Smooth muscle cell of the umbilical artery (primary cell): ENCODE measurements around the gene DNASE1L3. TPM values are rescaled to one million over a fixed set of nuclear protein-coding genes. Genes with fewer than 3 reads are reported as not detected.

Experiments used
- total RNA-seq: library from RNA; depleted of rRNA; stranded (reverse); fragments of >200 nt; gene quantifications from 2 replicates; pipeline ENCODE4 v1.2.3, GENCODE V29; 2014

Gene DNASE1L3, protein sequence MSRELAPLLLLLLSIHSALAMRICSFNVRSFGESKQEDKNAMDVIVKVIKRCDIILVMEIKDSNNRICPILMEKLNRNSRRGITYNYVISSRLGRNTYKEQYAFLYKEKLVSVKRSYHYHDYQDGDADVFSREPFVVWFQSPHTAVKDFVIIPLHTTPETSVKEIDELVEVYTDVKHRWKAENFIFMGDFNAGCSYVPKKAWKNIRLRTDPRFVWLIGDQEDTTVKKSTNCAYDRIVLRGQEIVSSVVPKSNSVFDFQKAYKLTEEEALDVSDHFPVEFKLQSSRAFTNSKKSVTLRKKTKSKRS
- total RNA-seq = not detected in 2 replicates

DNA sequence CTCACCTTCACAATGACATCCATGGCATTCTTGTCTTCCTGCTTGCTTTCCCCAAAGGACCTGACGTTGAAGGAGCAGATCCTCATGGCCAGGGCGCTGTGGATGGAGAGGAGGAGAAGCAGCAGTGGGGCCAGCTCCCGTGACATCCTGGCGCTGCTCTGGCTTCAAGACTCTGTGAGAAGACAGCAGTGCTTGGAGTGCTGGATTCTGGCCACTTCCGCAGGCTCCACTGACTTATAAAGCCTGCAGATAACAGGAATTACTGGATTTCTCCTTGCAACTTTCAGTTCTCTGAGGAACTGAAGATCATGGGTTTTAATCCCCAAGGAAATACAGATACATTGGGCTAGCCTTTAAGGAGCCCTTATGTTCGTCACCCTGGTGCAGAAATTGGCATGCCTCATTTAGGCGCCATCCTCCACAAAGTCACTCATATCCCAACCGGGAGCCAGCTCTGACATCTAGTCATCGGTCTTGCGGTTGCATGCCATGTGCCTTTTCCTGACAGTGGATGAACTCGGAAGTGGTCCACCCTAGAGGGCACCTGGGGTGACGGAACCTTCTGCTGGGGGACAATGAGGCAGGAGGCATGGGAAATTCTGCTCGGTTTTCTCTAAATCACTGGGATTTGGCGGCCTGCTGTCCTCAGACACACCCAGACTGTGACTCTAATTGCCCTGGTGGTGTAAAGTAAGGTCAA, at the start of gene DNASE1L3:
Gene DNASE1L3, minus strand, starts transcription at position 212 of the 700 bp plus-strand sequence. Its CDS starts 66 bp downstream, at position 146.

DNA sequence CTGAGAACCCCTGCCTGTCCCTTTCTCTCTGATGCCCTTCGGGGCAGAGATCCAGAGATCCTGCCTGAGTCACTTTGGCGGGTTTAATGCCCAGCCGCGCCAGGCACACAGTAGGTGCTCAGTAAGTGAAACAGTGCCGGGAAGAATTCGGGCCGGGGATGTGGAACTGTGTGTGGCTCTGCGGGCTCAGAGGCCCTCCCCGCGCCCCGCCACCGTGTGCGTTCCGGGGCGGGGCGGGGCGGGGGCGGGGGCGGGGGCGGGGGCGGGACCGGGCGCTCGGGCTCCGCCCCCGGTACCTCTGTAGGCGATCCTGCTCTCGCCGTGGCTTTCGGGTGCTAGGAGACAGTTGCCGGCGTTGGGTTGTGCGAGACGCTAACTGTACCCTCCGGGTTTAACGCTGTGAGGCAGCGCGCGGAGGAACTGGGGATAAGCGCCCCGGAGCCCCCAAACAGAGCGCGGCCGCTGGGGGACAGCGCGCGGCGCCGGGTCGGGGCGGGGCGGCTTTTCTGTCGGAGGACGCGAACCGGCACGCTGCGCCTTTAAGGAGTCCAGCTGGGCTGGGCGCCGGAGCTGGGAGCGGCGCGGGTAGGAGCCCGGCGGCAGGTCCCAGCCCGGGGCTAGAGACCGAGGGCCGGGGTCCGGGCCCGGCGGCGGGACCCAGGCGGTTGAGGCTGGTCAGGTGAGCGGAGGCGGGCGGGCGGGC, 26.6 kb upstream of the DNASE1L3 start, which contains the start of gene ABHD6:
Gene ABHD6, plus strand, starts transcription at position 555 of the 703 bp plus-strand sequence. CDS start 18,795 bp downstream, outside the sequence.

Other genes starting within 250 kb of the DNASE1L3 start
- gene FLNB, start 202.6 kb downstream of the DNASE1L3 start, total RNA-seq = 454 and 803 TPM in 2 replicates
- 11.1 and 12.2 TPM in 2 replicates for gene ABHD6, start 26.8 kb upstream of the DNASE1L3 start, total RNA-seq
- gene RPP14, start 95.3 kb upstream of the DNASE1L3 start, total RNA-seq = 12.8 and 15.9 TPM in 2 replicates
- 11.3 and 11.5 TPM in 2 replicates for gene HTD2, start 95.5 kb upstream of the DNASE1L3 start, total RNA-seq
- gene PXK, start 121.9 kb upstream of the DNASE1L3 start, total RNA-seq = 21.8 and 37.4 TPM in 2 replicates
- gene PDHB, start 222.9 kb upstream of the DNASE1L3 start, total RNA-seq = 92.1 and 122 TPM in 2 replicates